GM19351 (cell line): ENCODE measurements around the gene LRRC75B.

Experiments used
- ATAC-seq: cut with Tn5 transposase; IDR thresholded peaks from one replicate; pipeline ENCODE4 v1.9.1; 2021; ENCODE audit warnings: mild to moderate bottlenecking, moderate library complexity; ENCODE audit not compliant: unreplicated experiment

Gene LRRC75B

GRCh38 chr22:24587948-24588347 lies 4.9 kb downstream of the LRRC75B start:
- no peak for ATAC-seq

DNA sequence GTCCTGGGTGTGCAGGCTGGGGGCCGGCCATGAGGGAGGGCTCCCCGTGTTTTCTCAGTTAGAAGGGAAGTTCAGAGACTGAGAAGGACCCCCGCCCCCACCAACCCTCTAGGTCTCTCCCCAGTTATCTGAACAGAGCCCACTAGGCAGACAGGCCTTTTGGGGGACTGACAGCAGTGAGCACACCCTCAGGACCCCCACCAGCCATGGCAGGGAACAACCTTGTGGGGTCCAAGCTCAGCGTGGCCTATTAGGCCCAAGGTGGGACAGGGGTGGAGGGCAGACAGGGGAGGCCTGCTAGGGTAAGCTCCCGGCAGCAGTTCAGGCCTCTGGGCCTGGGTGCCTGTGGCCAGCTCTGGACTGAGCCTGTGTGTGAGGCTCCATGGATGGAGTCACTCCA lies 5.6 kb downstream of the LRRC75B start:
- ATAC-seq, result no peak

- ATAC-seq, result no peak
These were observed 6.8 kb downstream of the LRRC75B start for GRCh38 chr22:24585927-24586546.

GRCh38 chr22:24585461-24585860 lies 7.4 kb downstream of the LRRC75B start:
- ATAC-seq, result no peak

GRCh38 chr22:24584871-24585411 lies 7.9 kb downstream of the LRRC75B start:
- ATAC-seq, result no peak

GRCh38 chr22:24584166-24584790 lies 8.6 kb downstream of the LRRC75B start:
- no peak for ATAC-seq

- ATAC-seq, result no peak
These were observed 9.4 kb downstream of the LRRC75B start for GRCh38 chr22:24583221-24584165.

GRCh38 chr22:24582056-24582814 lies 10.6 kb downstream of the LRRC75B start:
- ATAC-seq, result no peak

DNA sequence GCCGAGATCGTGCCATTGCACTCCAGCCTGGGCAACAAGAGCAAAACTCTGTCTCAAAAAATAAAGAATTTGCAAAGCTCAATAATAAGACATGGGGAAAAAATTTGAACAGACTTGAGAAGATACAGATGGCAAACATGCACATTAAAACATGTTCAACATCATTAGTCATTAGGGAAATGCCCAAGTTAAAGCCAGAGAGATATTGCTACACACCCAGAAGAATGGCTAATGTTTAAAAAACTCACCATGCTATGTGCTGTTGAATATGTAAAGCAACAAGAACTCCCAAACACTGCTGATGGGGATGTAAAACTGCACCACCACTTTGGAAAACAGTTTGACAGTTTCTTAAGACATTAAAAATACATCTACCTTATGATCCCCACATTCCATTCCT lies 12.6 kb downstream of the LRRC75B start:
- no peak for ATAC-seq

- ATAC-seq, result no peak
These were observed 13.6 kb downstream of the LRRC75B start for GRCh38 chr22:24579258-24579601.

GRCh38 chr22:24578355-24579257 lies 14.3 kb downstream of the LRRC75B start:
- no peak for ATAC-seq

DNA sequence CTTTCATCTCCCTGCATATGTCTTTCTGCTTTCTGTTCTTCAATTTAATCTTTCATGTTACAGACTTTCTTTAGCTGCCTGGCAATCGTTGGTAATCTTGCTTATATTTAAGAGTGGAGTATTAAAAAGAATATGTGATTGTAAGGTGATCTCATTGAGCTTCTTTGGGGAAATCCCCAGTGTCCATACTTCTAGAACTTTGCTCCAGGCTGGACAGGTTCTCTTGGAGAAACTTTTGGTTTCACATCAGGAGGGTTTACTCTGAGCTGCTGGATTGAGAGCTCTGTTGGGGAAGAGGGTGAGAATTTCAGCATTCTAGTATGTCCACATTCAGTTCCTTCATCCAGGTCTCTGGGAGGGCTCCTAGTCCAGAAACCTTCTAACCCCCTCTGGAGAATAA lies 16.1 kb downstream of the LRRC75B start:
- no peak for ATAC-seq

- no peak for ATAC-seq
These were observed 21.6 kb downstream of the LRRC75B start for GRCh38 chr22:24571266-24571665.

- no peak for ATAC-seq
These were observed 25.2 kb downstream of the LRRC75B start for GRCh38 chr22:24567668-24568067.

DNA sequence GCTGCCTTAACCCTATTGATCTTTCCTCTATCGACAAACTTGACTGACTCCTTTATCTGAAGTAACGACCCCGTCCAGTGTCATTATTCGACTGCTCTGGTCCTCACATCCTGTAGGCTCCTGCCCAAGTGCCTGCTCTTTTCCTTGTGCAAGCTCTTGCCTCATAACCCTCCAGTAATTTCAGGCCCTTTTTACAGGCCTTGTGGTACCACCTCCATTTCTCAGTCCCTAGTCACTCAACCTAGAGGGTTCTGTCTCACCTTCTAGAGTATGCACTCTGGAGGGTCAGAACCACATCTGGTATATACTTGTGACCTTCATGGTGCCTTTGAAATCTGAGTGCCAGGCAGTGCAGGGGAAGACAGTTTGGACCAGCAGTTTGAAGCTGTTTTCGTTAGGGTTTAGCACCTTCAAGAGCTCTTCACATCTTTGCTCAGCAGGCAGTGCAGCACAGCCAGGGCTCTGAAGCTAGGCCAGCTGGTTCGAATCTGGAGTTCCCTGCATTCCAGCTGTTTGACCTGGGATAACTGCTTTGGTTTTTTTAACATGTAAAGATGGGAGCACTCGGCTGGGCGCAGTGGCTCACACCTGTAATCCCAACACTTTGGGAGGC lies 25.9 kb downstream of the LRRC75B start:
- no peak for ATAC-seq

DNA sequence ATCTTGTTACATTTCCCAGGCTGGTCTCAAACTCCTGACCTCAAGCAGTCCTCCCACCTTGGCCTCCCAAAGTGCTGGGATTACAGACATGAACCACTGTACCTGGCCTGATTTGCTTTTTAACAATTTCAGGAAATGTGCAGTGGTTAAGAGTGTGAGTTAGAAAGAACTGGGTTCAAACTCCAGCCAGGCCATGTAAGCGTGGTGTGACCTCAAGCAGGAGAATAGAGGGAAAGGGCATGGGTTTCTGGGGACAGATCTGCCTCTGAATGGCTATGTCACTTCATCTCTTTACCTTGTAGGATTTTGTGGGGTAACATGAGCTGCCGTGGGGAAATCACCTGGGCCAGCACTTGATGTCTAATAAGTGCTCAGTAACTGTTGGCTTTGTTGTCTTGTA lies 27.8 kb downstream of the LRRC75B start:
- ATAC-seq, result no peak

DNA sequence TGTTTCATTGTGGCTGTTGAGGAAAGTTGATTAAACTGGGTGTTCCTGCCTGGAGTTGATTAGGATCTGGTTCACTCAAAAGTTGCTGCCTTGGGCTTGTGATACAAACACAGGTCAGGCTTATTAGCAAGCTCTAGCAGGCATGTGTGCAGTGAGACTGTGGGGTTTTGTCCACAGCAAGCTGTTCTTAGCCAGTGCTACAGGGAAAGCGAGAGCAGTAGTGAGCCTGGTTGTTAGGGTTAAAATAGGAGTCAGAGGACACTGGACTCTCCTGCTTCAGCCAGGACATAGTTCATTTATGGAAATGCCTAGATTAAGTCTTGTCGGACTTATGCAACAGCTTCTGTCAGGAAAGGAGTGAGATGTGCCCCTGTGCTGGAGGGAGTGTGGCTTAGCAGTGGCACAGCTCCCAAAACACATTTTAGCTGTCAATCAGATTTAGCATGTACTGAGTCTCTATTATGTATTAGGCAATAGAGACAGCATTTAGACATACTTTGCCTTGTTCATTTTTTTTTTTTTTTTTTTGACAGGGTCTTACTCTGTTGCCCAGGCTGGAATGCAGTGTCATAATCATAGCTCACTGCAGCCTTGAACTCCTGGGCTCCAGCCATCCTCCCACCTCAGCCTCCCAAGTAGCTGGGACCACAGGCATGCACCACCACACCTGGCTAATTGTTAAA lies 28.4 kb downstream of the LRRC75B start:
- ATAC-seq, result no peak

GRCh38 chr22:24563246-24563645 lies 29.6 kb downstream of the LRRC75B start:
- no peak for ATAC-seq

GRCh38 chr22:24559471-24559870 lies 33.4 kb downstream of the LRRC75B start:
- ATAC-seq, result no peak
